Suprapubic skin (tissue), 4 donors: Measurements from ENCODE around the gene FXYD4. TPM values are rescaled to one million over a fixed set of nuclear protein-coding genes. Genes with fewer than 3 reads are reported as not detected.

Source experiments
- DNase-seq, 2 donors: peaks; one replicate each; pipeline ENCODE4 v3.0.0-alpha.2; 2019; ENCODE audit warnings: low spot score in 2 of 2
- H3K27ac ChIP-seq: fragments of 200-600 bp; sonication (generic); one replicate; pipeline ENCODE4 v1.5.1; 2019
- H3K27me3 ChIP-seq: fragments of 200-600 bp; sonication (generic); one replicate; pipeline ENCODE4 v1.5.1; 2019
- H3K36me3 ChIP-seq: fragments of 200-600 bp; sonication (generic); one replicate; pipeline ENCODE4 v1.5.1; 2019
- H3K4me1 ChIP-seq: fragments of 200-600 bp; sonication (generic); one replicate; pipeline ENCODE4 v1.5.1; 2019
- H3K4me3 ChIP-seq: fragments of 200-600 bp; sonication (generic); one replicate; pipeline ENCODE4 v1.5.1; 2019; ENCODE audit warnings: mild to moderate bottlenecking
- H3K9me3 ChIP-seq: fragments of 200-600 bp; sonication (generic); one replicate; pipeline ENCODE4 v1.5.1; 2019
- CTCF ChIP-seq, 2 donors: fragments of 200-600 bp in 1 of 2; fragments of 450-650 bp in 1 of 2; sonication (generic) in 1 of 2; IDR thresholded peaks; one replicate each; pipeline ENCODE4 v1.5.1; 2016 to 2019; ENCODE audit warnings: antibody characterized with exemption in 2 of 2, mild to moderate bottlenecking in 1 of 2, moderate library complexity in 1 of 2
- EP300 ChIP-seq: sonication (generic); formaldehyde crosslinking; IDR thresholded peaks from one replicate; pipeline ENCODE4 v1.6.1; 2017; ENCODE audit warnings: antibody characterized with exemption
- POLR2A ChIP-seq, 2 donors: fragments of 450-650 bp; IDR thresholded peaks; one replicate each; pipeline ENCODE4 v1.6.1; 2017; ENCODE audit warnings: antibody characterized with exemption in 2 of 2, mild to moderate bottlenecking in 2 of 2, moderate library complexity in 2 of 2
- POLR2AphosphoS5 ChIP-seq, 3 donors: sonication (generic); formaldehyde crosslinking; IDR thresholded peaks; one replicate each; pipeline ENCODE4 v1.6.1; 2017; ENCODE audit warnings: antibody characterized with exemption in 3 of 3
- WGBS: methylation state at CpG from one replicate; pipeline ENCODE4 v1.1.5; 2018; 5-methylcytosine and 5-hydroxymethylcytosine counted together
- total RNA-seq, 4 donors: library from RNA; depleted of rRNA; stranded (reverse); fragments of >200 nt; gene quantifications; one replicate each; pipeline ENCODE4 v1.1.0, GENCODE V29; 2016

Gene FXYD4
- total RNA-seq, 4 donors from 2014 or later: not detected

- TF ChIP-seq CTCF (IDR thresholded peaks at IDR 0.05) (no peak), POLR2AphosphoS5 (IDR thresholded peaks at IDR 0.05) (no peak), POLR2A (IDR thresholded peaks at IDR 0.05) (no peak), EP300 (no peak)
- no peaks in the 10 kb centered on the region for H3K27me3 ChIP-seq
- WGBS: 94% methylated on average over 5 of the region's 9 CpGs
These were observed 693 bp upstream of the FXYD4 start for GRCh38 chr10:43370671-43371215.

DNA sequence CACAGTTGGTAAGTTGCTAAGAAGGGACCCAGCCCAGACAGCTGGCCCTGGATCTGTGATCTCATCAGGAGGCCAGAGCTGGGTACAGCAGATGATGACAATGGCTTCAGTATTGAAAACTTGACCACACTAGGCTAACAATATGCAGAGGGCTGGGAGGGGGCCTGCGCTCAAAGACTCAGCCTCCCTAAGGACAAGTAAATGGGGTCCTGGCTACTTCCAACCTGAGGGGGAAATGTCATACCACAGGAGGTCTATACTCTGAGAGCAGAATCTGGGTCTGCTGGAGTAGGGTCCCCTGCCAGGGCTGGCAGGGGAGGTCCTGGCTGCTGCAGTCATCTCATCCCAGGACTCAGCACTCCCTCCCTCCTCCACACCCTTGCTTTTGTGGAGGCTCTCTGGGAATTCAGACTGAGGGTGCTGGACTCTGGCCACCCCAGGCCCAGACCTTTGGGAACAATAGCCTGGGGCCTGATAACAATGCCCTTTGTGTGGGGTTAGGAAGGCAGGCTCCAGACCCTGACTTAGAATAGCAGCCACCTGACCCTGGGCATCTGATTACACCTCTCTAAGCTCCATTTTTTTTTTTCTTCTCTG is 1.4 kb downstream of the FXYD4 start:
- Histone ChIP-seq H3K27me3 (no peaks in the 10 kb centered on the region), H3K27ac (no peak overlapping the region), H3K36me3 (no peaks in the 10 kb centered on the region), H3K4me1 (no peaks in the 10 kb centered on the region), H3K9me3 (no peaks in the 10 kb centered on the region), H3K4me3 (no peak overlapping the region)
- no peak for DNase-seq
- TF ChIP-seq POLR2A (IDR thresholded peaks at IDR 0.05) (no peak), EP300 (no peak), POLR2AphosphoS5 (IDR thresholded peaks at IDR 0.05) (no peak), CTCF (IDR thresholded peaks at IDR 0.05) (no peak)
- 43% methylated on average over 1 of the region's 1 CpG for WGBS

More at GRCh38 chr10:43370671-43371215, 693 bp upstream of the FXYD4 start:
- no peak for DNase-seq
- Histone ChIP-seq H3K4me3 (no peak overlapping the region), H3K4me1 (no peaks in the 10 kb centered on the region), H3K36me3 (no peaks in the 10 kb centered on the region), H3K9me3 (no peaks in the 10 kb centered on the region), H3K27ac (no peak overlapping the region)

- 76% methylated on average over 4 of the region's 5 CpGs for WGBS
- H3K4me1 ChIP-seq: no peaks in the 10 kb centered on the region
- TF ChIP-seq EP300 (no peak), POLR2A (IDR thresholded peaks at IDR 0.05) (no peak), POLR2AphosphoS5 (IDR thresholded peaks at IDR 0.05) (no peak), CTCF (IDR thresholded peaks at IDR 0.05) (no peak)
- H3K27me3 ChIP-seq: no peaks in the 10 kb centered on the region
- no peak overlapping the region for H3K27ac ChIP-seq
- H3K9me3 ChIP-seq: no peaks in the 10 kb centered on the region
- no peak for DNase-seq
- no peaks in the 10 kb centered on the region for H3K36me3 ChIP-seq
- no peak overlapping the region for H3K4me3 ChIP-seq
These were observed 2.0 kb downstream of the FXYD4 start for GRCh38 chr10:43373461-43373860.

GRCh38 chr10:43374194-43374593 is 2.8 kb downstream of the FXYD4 start:
- DNase-seq: no peak
- no peaks in the 10 kb centered on the region for H3K4me1 ChIP-seq
- no peak overlapping the region for H3K4me3 ChIP-seq
- 65% methylated on average over 2 of the region's 3 CpGs for WGBS
- H3K27me3 ChIP-seq: no peaks in the 10 kb centered on the region
- H3K9me3 ChIP-seq: no peaks in the 10 kb centered on the region
- TF ChIP-seq POLR2AphosphoS5 (IDR thresholded peaks at IDR 0.05) (no peak), POLR2A (IDR thresholded peaks at IDR 0.05) (no peak)
- H3K27ac ChIP-seq: no peak overlapping the region
- no peaks in the 10 kb centered on the region for H3K36me3 ChIP-seq

- no peaks in the 10 kb centered on the region for H3K27me3 ChIP-seq
- no peaks in the 10 kb centered on the region for H3K36me3 ChIP-seq
- no peak for DNase-seq
- H3K9me3 ChIP-seq: no peaks in the 10 kb centered on the region
- no peaks in the 10 kb centered on the region for H3K4me1 ChIP-seq
- TF ChIP-seq POLR2AphosphoS5 (IDR thresholded peaks at IDR 0.05): no peak
- TF ChIP-seq CTCF (IDR thresholded peaks at IDR 0.05): no peak
- TF ChIP-seq EP300: no peak
- TF ChIP-seq POLR2A (IDR thresholded peaks at IDR 0.05): no peak
- WGBS: 81% methylated on average over 9 of the region's 12 CpGs
- H3K27ac ChIP-seq: no peak overlapping the region
- no peak overlapping the region for H3K4me3 ChIP-seq
These were observed 4.1 kb downstream of the FXYD4 start for GRCh38 chr10:43375401-43376020.
